IPS-18a (cell line): ENCODE data around the gene RNF220.

Experiments
- H3K27ac ChIP-seq: one replicate; pipeline ENCODE4 v1.5.1; 2013; ENCODE audit warnings: low read length
- H3K27me3 ChIP-seq: one replicate; pipeline ENCODE4 v1.6.1; 2013; ENCODE audit warnings: mild to moderate bottlenecking, low read length; ENCODE audit not compliant: control insufficient read depth, insufficient read depth
- H3K36me3 ChIP-seq: one replicate; pipeline ENCODE4 v1.6.1; 2013; ENCODE audit warnings: low read depth, low read length; ENCODE audit not compliant: control insufficient read depth
- H3K4me1 ChIP-seq: one replicate; pipeline ENCODE4 v1.6.1; 2013; ENCODE audit warnings: low read depth, low read length; ENCODE audit not compliant: control insufficient read depth
- H3K4me3 ChIP-seq: one replicate; pipeline ENCODE4 v1.5.1; 2013; ENCODE audit warnings: low read length
- H3K9ac ChIP-seq: one replicate; pipeline ENCODE4 v1.6.1; 2013; ENCODE audit warnings: mild to moderate bottlenecking, low read length, moderate library complexity
- H3K9me3 ChIP-seq: one replicate; pipeline ENCODE4 v1.6.1; 2013; ENCODE audit warnings: low read depth, low read length; ENCODE audit not compliant: control insufficient read depth

RNF220 gene

DNA sequence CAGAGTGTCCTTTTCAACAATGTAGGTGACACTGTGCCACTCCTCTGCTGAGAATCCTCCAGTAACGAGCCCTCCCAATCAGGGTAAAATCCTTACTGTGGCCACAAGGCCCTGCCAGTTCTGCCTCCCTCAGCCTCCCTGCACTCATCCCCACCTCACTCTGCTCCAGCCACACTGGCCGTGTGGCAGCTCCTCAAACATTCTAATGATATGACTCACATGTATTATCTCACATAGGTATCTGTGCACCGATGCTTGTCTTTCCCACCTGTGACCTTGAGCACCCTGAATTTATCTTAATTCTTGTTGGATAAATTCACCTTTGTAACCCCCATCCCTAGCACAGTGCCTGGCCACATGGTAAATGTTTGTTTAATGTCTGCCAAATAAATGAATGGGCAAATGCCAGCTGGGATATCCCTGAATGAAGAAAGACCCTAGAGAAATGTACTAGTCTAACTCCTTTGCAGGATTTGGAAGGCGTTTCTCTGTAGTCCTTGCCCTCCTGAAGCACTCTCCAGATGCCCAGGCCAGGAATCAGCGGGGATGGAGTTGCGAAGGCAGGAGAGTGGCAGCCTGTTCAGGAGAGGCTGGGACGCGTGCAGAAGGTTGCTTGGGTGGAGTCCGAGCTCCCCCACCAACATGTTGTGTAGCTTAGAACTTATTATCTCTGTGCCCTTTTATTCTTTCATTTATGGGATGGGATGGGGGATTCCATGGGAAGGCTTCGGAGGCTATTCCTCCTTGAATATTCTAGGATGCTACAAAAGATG lies 163.3 kb downstream of the RNF220 start:
- Histone ChIP-seq H3K4me1 (peaks cover 6% of the 10 kb centered on the region), H3K27ac (no peak overlapping the region), H3K36me3 (no peaks in the 10 kb centered on the region), H3K9ac (no peak overlapping the region), H3K4me3 (no peak overlapping the region), H3K9me3 (no peaks in the 10 kb centered on the region), H3K27me3 (peaks cover 28% of the 10 kb centered on the region)

DNA sequence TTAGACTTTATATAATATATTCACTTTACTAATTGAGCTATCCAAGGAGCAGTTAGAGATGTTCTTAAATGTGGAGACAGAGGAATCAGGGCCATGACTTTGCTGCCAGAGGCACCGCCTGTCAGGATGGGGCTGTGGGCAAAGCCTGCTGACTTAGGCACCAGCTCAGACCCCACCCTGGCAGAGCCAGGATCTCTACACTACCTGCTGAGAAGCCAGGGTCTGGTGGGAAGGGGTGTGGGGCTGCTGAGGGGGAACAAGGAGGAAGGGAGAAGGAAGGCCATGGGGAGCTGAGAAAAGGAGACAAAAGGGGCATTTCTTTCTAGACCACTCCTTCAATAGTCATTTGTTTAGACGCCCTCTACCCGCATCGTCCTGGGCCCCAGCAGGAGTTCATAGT lies 164.4 kb downstream of the RNF220 start:
- Histone ChIP-seq H3K9me3 (no peaks in the 10 kb centered on the region), H3K4me3 (no peak overlapping the region), H3K27me3 (peaks cover 16% of the 10 kb centered on the region), H3K4me1 (peaks cover 6% of the 10 kb centered on the region), H3K27ac (no peak overlapping the region), H3K9ac (no peak overlapping the region), H3K36me3 (no peaks in the 10 kb centered on the region)

DNA sequence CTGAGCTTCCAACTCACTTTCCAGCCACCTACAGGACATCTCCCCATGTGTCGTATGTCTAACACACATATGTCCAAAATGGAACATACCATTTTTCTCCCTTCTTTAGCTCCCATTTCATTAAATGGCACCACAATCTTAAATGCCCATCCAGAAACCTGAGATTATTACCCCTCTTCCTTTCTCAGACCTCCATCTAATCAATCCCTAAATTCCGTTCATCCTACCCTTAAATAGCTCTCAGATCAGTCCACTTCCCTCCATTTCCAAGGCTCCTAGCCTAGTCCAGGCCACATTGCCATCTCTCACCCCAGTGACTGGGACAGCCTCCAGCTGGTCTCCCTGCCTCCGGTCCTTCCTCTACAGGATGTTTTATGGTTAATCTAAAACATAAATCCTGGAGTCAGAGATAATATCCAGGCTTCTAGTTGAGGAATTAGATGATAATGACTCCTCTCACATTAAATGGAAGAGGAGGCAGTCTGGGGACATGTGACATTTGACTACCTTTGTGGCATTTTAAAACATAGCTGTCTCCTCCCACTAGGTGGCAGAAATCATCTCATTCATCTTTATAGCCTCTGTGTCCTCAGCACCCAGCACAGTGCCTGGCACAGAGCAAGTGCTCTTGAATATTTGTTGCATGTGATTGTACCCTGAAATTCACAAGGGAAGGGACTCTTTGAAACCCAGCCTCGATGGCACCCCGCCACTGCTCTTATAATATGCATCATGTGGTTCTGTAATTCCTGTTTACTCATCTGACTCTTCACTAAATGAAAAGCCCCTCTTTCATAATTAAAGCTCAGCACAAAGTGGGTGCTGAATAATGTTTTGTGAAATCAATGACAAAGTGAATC lies 166.9 kb downstream of the RNF220 start:
- no peak overlapping the region for H3K27ac ChIP-seq
- H3K4me3 ChIP-seq = no peak overlapping the region
- H3K9me3 ChIP-seq = no peaks in the 10 kb centered on the region
- H3K9ac ChIP-seq = no peak overlapping the region
- H3K36me3 ChIP-seq = no peaks in the 10 kb centered on the region
- H3K27me3 ChIP-seq = no peaks in the 10 kb centered on the region
- peaks cover 17% of the 10 kb centered on the region for H3K4me1 ChIP-seq

DNA sequence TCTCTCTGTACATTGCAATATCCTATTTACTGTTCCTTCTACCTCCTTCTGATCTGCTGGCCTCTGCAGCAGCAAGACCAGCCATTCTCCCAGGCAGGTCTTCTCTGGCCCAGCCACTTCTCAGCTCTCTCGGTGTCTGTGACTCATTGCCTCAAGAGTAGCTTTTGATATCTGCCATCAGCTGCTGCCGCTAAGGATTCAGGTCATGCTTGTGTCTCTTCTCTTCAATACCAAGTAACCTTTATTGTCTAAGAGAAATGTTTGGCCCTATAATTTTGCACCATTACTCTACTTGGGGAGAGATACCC lies 167.5 kb downstream of the RNF220 start:
- no peaks in the 10 kb centered on the region for H3K9me3 ChIP-seq
- H3K4me3 ChIP-seq = no peak overlapping the region
- H3K36me3 ChIP-seq = no peaks in the 10 kb centered on the region
- H3K27me3 ChIP-seq = no peaks in the 10 kb centered on the region
- no peak overlapping the region for H3K9ac ChIP-seq
- no peak overlapping the region for H3K27ac ChIP-seq
- H3K4me1 ChIP-seq = peaks cover 22% of the 10 kb centered on the region

DNA sequence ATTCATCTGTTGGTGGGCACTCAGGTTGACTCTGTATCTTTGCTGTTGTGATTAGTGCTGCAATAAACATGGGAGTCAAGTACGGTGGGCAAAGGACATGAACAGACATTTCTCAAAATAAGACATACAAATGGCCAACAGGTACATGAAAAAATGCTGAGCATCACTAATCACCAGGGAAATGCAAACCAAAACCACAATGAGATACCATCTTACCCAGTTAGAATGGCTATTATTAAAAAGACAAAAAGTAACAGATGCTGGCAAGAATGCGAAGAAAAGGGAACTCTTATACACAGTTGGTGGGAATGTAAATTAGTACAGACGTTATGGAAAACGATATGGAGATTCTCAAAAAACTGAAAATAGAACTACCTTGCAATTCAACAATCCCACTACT lies 170.3 kb downstream of the RNF220 start:
- Histone ChIP-seq H3K36me3 (no peaks in the 10 kb centered on the region), H3K27ac (no peak overlapping the region), H3K9me3 (no peaks in the 10 kb centered on the region), H3K4me1 (peaks cover 22% of the 10 kb centered on the region), H3K9ac (no peak overlapping the region), H3K4me3 (no peak overlapping the region), H3K27me3 (no peaks in the 10 kb centered on the region)

DNA sequence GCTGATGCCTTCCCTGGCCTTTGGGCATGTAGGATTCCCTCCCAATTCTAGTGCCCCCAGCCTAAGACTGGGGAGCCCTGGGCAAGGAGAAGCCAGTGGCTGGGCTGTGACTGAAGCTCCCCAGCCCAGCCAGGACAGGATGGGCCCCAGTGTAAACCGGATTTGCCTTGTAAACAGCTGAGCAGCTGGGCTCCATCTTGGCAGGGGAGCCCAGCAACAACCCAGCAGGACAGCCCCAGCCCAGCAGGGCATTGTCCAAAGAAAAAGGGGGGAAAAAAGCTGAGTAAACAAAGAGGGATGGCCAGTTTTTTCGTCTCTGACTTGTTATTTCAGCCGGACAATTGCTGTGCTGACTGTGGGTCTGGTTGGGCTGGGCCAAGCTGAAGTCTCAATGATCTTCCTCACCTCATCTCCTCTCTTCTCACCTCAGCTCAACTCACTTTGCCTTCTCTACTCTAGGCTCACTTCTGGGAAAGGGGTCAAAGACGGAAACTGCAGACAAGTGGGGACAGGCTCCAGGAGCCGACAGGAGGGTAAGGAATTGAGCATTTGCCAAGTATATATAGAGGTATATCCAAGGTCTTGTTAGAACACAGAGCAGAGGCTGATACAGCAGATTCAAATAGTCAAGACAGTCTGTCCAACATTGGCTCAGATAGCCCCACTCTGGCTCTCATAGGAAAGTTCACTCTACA lies 171.5 kb downstream of the RNF220 start:
- H3K9me3 ChIP-seq = no peaks in the 10 kb centered on the region
- H3K4me1 ChIP-seq = peaks cover 22% of the 10 kb centered on the region
- H3K27ac ChIP-seq = no peak overlapping the region
- no peaks in the 10 kb centered on the region for H3K36me3 ChIP-seq
- no peak overlapping the region for H3K9ac ChIP-seq
- no peaks in the 10 kb centered on the region for H3K27me3 ChIP-seq
- H3K4me3 ChIP-seq = no peak overlapping the region

DNA sequence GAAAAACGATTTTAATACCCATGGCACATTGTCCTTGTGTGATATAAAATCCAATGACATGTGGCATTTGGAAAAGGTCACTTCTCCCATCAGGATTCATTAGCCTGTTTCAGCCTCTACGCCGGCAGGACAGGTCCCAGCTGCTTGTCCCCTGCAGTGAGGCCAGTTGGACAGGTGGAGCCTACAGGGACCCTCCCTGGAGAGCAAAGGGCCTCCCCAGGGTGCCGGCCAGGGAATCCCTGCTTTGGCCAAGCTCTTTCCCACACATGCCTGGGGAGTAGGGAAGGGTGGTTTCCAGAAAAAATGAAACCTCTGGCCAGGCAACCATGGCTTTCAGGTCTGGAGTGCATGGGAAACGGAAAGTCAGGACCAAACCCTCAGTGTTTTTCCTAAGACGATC lies 176.2 kb downstream of the RNF220 start:
- no peak overlapping the region for H3K4me3 ChIP-seq
- H3K9ac ChIP-seq = no peak overlapping the region
- H3K4me1 ChIP-seq = peaks cover 21% of the 10 kb centered on the region
- H3K27me3 ChIP-seq = no peaks in the 10 kb centered on the region
- H3K9me3 ChIP-seq = no peaks in the 10 kb centered on the region
- no peaks in the 10 kb centered on the region for H3K36me3 ChIP-seq
- no peak overlapping the region for H3K27ac ChIP-seq

DNA sequence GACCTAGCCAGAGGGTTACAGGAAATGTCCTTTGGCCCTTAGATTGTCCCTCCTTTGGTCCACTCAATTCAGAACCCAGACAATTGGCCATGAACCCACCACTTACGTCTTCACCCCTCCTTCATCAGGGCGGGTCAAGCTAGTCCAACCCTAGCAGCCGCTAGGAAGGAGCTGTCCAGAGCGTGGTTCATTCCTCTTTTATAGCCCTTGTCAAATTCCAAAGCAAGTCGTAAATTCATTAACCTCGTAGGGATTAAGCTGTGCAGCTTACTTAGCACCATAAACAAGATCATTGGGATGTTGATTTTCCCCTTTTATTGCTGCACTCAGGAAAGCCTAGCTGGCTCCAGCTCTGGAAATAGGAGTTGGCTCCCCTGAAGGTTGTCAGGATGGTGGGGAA lies 179.1 kb downstream of the RNF220 start:
- no peak overlapping the region for H3K9ac ChIP-seq
- no peaks in the 10 kb centered on the region for H3K36me3 ChIP-seq
- no peak overlapping the region for H3K27ac ChIP-seq
- H3K27me3 ChIP-seq = no peaks in the 10 kb centered on the region
- H3K9me3 ChIP-seq = no peaks in the 10 kb centered on the region
- H3K4me1 ChIP-seq = peaks cover 9% of the 10 kb centered on the region
- H3K4me3 ChIP-seq = no peak overlapping the region

DNA sequence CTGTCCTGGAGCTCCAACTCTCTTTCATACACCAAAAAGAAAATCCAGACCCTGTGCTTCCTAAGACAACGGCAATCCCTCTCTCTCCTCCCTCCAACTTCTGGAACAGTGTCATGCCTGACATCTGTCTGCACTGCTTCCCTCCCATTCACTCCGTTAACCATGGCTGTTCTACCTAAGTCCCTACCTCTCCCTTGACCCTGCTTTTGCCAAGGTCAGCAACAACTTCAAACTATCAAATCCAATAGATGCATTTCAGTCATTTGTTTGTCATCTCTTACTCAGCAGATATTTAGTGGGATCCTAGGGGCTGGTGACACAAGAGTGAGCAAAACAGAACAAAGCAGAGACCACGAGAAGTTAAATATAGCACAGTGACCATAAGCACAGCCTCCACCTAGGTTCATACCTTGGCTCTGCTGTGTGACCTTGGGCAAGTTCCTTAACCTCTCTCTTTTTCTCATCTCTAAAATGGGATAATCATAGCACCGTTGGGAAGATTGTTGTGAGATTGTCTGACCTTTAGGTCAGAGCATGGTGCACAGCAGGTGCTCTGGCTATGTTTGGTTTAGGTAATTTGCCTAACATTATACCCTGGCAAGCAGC lies 180.4 kb downstream of the RNF220 start:
- Histone ChIP-seq H3K9me3 (no peaks in the 10 kb centered on the region), H3K27me3 (no peaks in the 10 kb centered on the region), H3K9ac (no peak overlapping the region), H3K4me3 (no peak overlapping the region), H3K4me1 (peaks cover 9% of the 10 kb centered on the region), H3K36me3 (no peaks in the 10 kb centered on the region), H3K27ac (no peak overlapping the region)

DNA sequence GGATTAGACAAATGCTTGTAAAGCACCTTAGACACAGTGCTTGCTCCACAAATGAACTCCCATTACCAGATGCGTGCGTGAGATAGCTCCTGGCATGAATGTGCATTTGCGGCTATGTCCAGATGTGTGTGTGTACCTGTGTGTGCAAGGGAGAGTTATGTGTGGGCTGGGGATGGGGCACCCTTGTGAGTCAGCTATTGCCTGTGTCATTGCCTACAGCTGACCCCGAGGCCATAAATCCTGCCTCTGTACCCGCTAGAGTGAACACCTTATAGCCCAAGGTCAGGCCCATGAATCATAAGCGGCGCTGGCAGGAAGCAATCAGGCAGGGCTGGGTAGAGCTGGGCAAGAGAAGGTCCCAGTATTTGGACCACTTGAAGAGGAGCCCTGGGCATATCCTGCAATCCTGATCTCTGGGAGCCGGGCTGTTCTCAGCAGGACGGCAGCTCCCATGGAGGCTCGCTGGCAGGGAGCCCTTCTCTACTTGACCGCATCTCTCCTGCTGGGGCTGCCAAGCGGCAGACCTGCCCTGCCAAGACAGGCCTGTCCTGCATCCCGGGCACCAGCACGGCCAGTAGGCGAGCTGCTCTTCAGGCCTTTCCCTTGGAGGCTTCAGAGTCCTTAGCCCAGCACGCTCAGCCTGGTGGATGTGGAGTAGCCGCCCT lies 182.9 kb downstream of the RNF220 start:
- H3K9me3 ChIP-seq = no peaks in the 10 kb centered on the region
- H3K4me1 ChIP-seq = peaks cover 21% of the 10 kb centered on the region
- no peak overlapping the region for H3K4me3 ChIP-seq
- H3K9ac ChIP-seq = no peak overlapping the region
- H3K27me3 ChIP-seq = no peaks in the 10 kb centered on the region
- H3K27ac ChIP-seq = no peak overlapping the region
- H3K36me3 ChIP-seq = no peaks in the 10 kb centered on the region
